HepG2 (cell line): ENCODE results near the gene MED4. TPM values are rescaled to one million over a fixed set of nuclear protein-coding genes. Genes with fewer than 3 reads are reported as not detected.

Experiments used
- HDAC1 ChIP-seq: sonication (generic); formaldehyde crosslinking; IDR thresholded peaks from 2 replicates; pipeline ENCODE4 v1.5.1; 2020; ENCODE audit warnings: mild to moderate bottlenecking, missing genetic modification reagents
- polyA plus RNA-seq, 8 experiments: library from polyadenylated mRNA; depleted of rRNA in 3 of 8; stranded (reverse) in 7 of 8; unstranded in 1 of 8; fragments of >200 nt; fragmentation: Illumina TruSeq in 4 of 8; extraction: Trizol in 4 of 8; gene quantifications; 2 replicates each; pipeline versions ENCODE4 v1.2.1 to v1.2.3, GENCODE V29; 2011 to 2016; ENCODE audit warnings: low read depth in 4 of 8, missing spikeins in 1 of 8, mixed read lengths in 1 of 8; ENCODE audit not compliant: insufficient read depth in 1 of 8
- total RNA-seq, 5 experiments: library from RNA; depleted of rRNA; stranded (reverse); fragments of >200 nt; fragmentation: Illumina TruSeq; extraction: Trizol; gene quantifications; 2 replicates each; pipeline ENCODE4 v1.2.3, GENCODE V29; 2016; ENCODE audit warnings: low read depth in 1 of 5
- TF ChIP-seq, protein P1 (sequence below): sonication (generic); formaldehyde crosslinking; IDR thresholded peaks from 2 replicates; pipeline ENCODE4 v1.5.0; 2020; ENCODE audit warnings: mild to moderate bottlenecking, missing genetic modification reagents
- TF ChIP-seq, protein P2 (sequence below): sonication (generic); formaldehyde crosslinking; IDR thresholded peaks from one replicate; pipeline ENCODE4 v1.5.1; 2020; ENCODE audit warnings: mild to moderate bottlenecking, missing genetic modification reagents; ENCODE audit errors: not compliant biosample characterization
- TF ChIP-seq, protein P3 (sequence below): sonication (generic); formaldehyde crosslinking; conservative IDR thresholded peaks from 2 replicates; pipeline ENCODE4 v1.5.0; 2020; ENCODE audit warnings: missing genetic modification reagents
- TF ChIP-seq, protein P4 (sequence below): sonication (generic); formaldehyde crosslinking; IDR thresholded peaks from 2 replicates; pipeline ENCODE4 v1.4.0; 2020; ENCODE audit warnings: missing genetic modification reagents
- TF ChIP-seq, protein P5 (sequence below), 2 experiments: sonication (generic) in 1 of 2; formaldehyde crosslinking in 1 of 2; IDR thresholded peaks; 2 replicates each; pipeline versions ENCODE4 v1.4.0 to v1.6.1; 2016 to 2020; ENCODE audit warnings: borderline replicate concordance in 1 of 2, low read depth in 1 of 2, mild to moderate bottlenecking in 1 of 2, missing genetic modification reagents in 1 of 2

The MED4 gene
- total and polyA plus RNA-seq, 2 of the 13 experiments (the other 11 are each of a cell fraction or from before 2014, with no cell fraction given) = 49.4 to 57.8 TPM

DNA sequence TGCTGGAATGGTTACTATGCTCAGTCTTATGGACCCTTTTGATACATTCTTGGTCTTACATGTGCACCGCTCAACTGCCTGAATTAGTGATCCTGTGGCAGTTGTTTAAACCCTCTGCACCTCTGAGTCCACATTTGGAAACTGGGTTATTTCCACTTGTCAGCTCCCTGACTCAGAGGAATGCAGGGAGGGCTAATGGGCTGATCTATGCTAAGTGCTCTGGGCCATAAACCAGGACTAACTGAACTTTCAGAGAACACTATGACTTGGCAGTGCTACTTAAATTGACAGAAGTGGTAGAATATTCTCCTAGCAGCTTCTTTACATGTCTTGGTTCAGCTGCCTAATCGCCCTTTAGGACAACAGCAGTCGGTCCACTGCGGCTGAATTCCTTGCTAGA is 26.8 kb upstream of the MED4 start (continued):
- TF ChIP-seq, protein P1, sequence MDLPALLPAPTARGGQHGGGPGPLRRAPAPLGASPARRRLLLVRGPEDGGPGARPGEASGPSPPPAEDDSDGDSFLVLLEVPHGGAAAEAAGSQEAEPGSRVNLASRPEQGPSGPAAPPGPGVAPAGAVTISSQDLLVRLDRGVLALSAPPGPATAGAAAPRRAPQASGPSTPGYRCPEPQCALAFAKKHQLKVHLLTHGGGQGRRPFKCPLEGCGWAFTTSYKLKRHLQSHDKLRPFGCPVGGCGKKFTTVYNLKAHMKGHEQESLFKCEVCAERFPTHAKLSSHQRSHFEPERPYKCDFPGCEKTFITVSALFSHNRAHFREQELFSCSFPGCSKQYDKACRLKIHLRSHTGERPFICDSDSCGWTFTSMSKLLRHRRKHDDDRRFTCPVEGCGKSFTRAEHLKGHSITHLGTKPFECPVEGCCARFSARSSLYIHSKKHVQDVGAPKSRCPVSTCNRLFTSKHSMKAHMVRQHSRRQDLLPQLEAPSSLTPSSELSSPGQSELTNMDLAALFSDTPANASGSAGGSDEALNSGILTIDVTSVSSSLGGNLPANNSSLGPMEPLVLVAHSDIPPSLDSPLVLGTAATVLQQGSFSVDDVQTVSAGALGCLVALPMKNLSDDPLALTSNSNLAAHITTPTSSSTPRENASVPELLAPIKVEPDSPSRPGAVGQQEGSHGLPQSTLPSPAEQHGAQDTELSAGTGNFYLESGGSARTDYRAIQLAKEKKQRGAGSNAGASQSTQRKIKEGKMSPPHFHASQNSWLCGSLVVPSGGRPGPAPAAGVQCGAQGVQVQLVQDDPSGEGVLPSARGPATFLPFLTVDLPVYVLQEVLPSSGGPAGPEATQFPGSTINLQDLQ (CRISPR knock-in tag) = no peak
- no peak for TF ChIP-seq HDAC1 (CRISPR knock-in tag)
- TF ChIP-seq, protein P2, sequence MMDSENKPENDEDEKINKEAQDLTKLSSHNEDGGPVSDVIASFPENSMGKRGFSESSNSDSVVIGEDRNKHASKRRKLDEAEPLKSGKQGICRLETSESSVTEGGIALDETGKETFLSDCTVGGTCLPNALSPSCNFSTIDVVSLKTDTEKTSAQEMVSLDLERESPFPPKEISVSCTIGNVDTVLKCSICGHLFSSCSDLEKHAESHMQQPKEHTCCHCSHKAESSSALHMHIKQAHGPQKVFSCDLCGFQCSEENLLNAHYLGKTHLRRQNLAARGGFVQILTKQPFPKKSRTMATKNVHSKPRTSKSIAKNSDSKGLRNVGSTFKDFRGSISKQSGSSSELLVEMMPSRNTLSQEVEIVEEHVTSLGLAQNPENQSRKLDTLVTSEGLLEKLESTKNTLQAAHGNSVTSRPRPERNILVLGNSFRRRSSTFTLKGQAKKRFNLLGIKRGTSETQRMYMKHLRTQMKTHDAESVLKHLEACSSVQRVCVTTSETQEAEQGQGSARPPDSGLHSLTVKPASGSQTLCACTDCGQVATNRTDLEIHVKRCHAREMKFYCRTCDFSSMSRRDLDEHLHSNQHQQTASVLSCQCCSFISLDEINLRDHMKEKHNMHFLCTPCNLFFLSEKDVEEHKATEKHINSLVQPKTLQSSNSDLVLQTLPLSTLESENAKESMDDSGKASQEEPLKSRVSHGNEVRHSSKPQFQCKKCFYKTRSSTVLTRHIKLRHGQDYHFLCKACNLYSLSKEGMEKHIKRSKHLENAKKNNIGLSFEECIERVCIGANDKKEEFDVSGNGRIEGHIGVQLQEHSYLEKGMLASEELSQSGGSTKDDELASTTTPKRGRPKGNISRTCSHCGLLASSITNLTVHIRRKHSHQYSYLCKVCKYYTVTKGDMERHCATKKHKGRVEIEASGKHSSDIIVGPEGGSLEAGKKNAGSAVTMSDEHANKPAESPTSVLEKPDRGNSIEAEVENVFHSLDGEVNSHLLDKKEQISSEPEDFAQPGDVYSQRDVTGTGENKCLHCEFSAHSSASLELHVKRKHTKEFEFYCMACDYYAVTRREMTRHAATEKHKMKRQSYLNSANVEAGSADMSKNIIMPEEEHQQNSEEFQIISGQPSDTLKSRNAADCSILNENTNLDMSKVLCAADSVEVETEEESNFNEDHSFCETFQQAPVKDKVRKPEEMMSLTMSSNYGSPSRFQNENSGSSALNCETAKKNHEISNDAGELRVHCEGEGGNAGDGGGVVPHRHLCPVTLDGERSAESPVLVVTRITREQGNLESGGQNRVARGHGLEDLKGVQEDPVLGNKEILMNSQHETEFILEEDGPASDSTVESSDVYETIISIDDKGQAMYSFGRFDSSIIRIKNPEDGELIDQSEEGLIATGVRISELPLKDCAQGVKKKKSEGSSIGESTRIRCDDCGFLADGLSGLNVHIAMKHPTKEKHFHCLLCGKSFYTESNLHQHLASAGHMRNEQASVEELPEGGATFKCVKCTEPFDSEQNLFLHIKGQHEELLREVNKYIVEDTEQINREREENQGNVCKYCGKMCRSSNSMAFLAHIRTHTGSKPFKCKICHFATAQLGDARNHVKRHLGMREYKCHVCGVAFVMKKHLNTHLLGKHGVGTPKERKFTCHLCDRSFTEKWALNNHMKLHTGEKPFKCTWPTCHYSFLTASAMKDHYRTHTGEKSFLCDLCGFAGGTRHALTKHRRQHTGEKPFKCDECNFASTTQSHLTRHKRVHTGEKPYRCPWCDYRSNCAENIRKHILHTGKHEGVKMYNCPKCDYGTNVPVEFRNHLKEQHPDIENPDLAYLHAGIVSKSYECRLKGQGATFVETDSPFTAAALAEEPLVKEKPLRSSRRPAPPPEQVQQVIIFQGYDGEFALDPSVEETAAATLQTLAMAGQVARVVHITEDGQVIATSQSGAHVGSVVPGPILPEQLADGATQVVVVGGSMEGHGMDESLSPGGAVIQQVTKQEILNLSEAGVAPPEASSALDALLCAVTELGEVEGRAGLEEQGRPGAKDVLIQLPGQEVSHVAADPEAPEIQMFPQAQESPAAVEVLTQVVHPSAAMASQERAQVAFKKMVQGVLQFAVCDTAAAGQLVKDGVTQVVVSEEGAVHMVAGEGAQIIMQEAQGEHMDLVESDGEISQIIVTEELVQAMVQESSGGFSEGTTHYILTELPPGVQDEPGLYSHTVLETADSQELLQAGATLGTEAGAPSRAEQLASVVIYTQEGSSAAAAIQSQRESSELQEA (CRISPR knock-in tag) = no peak
- TF ChIP-seq, protein P3, sequence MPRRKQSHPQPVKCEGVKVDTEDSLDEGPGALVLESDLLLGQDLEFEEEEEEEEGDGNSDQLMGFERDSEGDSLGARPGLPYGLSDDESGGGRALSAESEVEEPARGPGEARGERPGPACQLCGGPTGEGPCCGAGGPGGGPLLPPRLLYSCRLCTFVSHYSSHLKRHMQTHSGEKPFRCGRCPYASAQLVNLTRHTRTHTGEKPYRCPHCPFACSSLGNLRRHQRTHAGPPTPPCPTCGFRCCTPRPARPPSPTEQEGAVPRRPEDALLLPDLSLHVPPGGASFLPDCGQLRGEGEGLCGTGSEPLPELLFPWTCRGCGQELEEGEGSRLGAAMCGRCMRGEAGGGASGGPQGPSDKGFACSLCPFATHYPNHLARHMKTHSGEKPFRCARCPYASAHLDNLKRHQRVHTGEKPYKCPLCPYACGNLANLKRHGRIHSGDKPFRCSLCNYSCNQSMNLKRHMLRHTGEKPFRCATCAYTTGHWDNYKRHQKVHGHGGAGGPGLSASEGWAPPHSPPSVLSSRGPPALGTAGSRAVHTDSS (CRISPR knock-in tag) = no peak
- TF ChIP-seq, protein P4, sequence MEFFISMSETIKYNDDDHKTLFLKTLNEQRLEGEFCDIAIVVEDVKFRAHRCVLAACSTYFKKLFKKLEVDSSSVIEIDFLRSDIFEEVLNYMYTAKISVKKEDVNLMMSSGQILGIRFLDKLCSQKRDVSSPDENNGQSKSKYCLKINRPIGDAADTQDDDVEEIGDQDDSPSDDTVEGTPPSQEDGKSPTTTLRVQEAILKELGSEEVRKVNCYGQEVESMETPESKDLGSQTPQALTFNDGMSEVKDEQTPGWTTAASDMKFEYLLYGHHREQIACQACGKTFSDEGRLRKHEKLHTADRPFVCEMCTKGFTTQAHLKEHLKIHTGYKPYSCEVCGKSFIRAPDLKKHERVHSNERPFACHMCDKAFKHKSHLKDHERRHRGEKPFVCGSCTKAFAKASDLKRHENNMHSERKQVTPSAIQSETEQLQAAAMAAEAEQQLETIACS = no peak
- TF ChIP-seq, protein P5, sequence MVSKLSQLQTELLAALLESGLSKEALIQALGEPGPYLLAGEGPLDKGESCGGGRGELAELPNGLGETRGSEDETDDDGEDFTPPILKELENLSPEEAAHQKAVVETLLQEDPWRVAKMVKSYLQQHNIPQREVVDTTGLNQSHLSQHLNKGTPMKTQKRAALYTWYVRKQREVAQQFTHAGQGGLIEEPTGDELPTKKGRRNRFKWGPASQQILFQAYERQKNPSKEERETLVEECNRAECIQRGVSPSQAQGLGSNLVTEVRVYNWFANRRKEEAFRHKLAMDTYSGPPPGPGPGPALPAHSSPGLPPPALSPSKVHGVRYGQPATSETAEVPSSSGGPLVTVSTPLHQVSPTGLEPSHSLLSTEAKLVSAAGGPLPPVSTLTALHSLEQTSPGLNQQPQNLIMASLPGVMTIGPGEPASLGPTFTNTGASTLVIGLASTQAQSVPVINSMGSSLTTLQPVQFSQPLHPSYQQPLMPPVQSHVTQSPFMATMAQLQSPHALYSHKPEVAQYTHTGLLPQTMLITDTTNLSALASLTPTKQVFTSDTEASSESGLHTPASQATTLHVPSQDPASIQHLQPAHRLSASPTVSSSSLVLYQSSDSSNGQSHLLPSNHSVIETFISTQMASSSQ (IDR thresholded peaks at IDR 0.05; ENCODE audit: low read depth) = no peak
- TF ChIP-seq, protein P5 (CRISPR knock-in tag; IDR thresholded peaks at IDR 0.05; ENCODE audit: borderline replicate concordance) = no peak
- TF ChIP-seq, all 625 proteins: peak for 0
